Right lobe of liver (tissue), 4 donors: ENCODE data around the gene GLYATL3.

ENCODE experiments used
- CTCF ChIP-seq, 4 donors: fragments of 200-600 bp in 3 of 4; fragments of 450-650 bp in 1 of 4; IDR thresholded peaks; one replicate each; pipeline versions ENCODE4 v1.5.1 to v1.8.0; 2016 to 2022; ENCODE audit warnings: antibody characterized with exemption in 4 of 4, mild to moderate bottlenecking in 2 of 4
- POLR2A ChIP-seq: fragments of 450-650 bp; IDR thresholded peaks from one replicate; pipeline ENCODE4 v1.6.1; 2017; ENCODE audit warnings: antibody characterized with exemption, mild to moderate bottlenecking
- donor health status: DM: no; HTN: no; CAD: no.
- donor health status: DM: no; HTN: no; CAD: no.
- donor health status: DM: no; HTN: yes; CAD: no.

GRCh38 chr6:49514571-49515484 is 15.1 kb downstream of the GLYATL3 start:
- TF ChIP-seq CTCF (IDR thresholded peaks at IDR 0.05) (no peak), POLR2A (no peak)
